8988T (cell line): ENCODE results near the gene ZNF599.
A peak's percentile ranks its signal among the peaks of the same experiment; 100 is the strongest.
"Not testable (repeated sequence)": the region's sequence is repeated elsewhere in the genome, so short reads cannot be mapped to it uniquely, and the experiment has no call there.

ENCODE experiments used
- DNase-seq: peaks from one replicate; pipeline ENCODE4 v3.0.0; 2011

Gene ZNF599

DNA sequence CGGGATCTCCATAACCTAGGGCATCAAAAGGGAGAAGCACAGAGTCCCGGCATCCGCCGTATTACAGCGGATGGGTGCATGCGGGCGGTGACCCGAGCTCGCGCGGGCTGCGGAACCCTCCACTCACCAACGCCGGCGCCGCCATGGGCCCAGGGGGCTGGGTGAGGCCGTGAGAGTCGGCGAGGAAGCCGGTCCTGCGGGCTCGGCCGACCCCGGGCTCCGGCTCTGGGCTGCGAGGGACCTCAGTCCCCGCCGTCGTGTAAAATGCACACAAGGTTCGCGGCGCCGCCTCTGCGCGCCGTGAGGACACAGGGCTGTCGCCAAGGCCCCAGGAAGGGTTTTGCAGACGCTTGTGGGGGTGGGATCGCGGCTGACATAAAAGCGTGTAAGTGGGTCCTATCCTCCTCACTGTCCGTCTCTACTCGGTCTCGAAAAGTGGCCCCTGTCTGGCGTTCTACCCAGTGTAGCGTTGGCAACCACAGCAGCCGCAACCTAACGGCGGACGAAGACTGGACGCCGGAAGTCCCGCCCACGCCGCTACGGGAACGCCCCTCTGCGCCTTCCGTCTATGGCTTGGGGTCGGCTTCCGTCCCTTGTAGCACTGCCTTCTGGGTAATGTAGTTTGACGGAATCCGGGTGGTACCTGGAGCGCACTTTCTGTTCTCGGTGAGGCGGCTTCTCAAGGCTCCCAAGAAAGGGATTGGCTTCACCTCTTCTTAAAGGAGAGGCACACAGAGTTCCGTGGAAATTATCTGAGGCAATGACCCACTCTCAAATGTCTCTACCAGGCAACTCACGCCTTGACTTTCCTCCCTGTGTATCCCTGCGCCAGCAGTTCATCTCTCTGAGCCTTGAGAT lies at the start of gene ZNF599:
Gene ZNF599, minus strand, starts transcription at position 519 of the 858 bp plus-strand sequence. Its CDS starts 374 bp downstream, at position 145.
- DNase-seq: peak; percentile 60

DNA sequence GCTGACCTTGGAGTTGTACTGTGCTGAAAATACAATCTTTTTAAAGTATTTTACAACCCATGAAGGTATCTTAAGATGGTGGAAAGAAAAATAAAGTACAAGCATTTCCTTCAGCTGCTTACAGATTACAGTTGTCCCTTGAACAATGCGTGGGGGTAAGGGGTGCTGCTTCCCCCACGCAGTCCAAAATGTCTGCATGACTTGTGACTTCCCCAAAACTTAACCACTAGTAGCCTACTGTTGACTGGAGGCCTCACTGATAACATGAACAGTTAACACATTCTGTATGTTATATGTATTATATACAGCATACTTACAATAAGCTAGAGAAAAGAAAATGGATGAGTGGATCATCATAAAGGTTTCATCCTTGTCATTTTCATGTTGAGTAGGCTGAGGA lies 45.3 kb upstream of the ZNF599 start:
- DNase-seq: no peak

DNA sequence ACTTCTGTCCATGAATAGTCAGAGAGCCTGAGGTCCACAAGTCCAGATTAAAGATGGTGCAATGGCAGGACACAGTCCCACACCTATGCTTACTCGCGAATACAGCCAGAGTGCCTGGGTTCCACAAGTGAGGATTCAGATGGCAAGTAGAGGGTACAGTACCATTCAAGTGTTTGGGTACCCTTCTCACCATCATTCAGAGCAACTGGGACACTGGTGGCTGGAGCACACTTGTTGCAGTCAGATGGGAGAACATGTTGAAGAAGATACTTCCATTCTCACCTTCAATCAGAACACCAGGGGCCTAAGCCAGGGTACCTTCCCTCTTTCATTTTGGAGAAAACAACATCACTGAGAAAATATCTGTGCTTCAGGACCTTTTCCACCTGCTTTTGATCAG lies 43.7 kb upstream of the ZNF599 start:
- DNase-seq: no peak

DNA sequence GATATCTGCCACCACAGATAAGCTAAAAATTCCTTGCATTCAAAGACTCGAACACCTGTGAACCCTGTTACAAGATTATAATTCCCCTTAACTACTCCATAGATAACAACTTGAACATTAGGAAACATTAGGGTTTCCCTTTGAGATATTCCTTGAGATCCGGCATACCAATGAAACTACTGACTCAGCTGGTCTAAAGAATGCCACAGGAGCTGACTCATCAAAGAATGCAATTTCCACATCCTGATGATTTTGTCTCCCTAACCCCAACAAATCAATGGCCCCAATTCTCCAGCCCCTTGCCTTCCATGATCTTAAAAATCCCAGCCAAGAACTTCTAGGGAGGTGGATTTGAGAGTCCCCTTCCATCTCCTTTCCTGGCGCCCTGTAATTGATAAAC lies 35.6 kb upstream of the ZNF599 start:
- DNase-seq: no peak

DNA sequence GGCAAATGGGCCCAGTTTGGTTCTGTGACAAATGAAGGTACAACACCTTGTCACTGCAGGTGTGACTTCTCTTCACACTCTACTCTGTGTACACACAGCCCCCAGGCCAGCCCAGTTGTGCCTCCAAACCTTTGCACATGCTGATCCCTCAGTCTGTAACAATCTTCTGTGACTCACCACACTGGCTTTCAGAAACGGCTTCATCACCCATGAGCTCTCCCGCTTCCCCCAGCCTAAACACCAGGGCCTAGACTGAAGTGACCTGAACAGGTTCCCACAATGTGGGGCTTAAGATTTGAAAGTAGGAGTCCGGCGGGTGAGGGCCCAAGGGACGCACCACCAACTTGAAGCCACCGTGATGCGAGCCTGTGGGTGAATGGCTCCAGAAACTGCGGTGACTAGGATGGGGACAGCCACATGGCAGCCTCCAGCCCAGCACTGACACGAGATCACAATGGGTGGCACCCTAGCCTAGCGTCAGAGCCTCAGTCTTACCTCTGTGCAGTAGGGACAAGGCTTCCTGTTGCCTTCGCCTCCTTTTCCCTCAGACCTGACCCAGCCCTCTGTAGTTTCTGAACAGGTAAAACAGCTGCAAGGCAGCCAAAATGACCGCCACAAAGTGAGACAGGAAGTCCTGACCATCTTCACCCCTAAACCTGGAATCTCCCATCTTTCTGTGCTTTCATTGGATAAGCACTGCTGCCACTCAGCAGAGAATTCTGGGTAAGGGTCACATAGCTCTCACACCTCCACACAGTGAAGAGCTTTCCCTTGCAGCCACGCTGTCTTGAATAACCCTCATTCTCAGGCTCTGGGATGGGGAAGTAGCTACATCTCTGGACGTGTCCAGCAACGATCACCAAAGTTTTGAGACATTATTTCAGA lies 34.2 kb upstream of the ZNF599 start:
- no peak for DNase-seq

DNA sequence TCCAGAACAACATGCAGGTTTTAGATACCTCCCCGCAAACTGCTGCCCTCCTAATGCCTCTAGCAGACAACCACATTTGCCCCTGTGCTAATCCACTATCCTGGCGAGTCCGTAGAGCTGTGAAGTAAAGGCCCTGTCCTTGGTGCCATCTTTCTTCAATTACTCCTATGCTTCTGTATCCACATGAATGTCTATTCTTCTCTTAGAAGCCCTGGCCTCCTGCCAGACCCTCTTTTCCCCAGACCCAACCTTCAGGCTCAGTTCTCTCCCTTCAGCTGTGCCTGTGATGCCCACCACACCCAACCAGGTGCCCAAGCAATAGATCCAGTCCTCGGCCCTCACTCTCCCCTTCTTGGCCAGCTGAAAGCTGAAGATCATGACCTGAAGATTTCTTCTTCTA lies 31.1 kb upstream of the ZNF599 start:
- no peak for DNase-seq

DNA sequence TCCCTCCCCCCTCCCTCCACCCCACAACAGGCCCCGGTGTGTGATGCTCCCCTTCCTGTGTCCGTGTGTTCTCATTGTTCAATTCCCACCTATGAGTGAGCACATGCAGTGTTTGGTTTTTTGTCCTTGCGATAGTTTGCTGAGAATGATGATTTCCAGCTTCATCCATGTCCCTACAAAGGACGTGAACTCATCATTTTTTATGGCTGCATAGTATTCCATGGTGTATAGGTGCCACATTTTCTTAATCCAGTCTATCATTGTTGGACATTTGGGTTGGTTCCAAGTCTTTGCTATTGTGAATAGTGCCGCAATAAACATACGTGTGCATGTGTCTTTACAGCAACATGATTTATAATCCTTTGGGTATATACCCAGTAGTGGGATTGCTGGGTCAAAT lies 23.9 kb upstream of the ZNF599 start:
- not testable (repeated sequence) for DNase-seq

DNA sequence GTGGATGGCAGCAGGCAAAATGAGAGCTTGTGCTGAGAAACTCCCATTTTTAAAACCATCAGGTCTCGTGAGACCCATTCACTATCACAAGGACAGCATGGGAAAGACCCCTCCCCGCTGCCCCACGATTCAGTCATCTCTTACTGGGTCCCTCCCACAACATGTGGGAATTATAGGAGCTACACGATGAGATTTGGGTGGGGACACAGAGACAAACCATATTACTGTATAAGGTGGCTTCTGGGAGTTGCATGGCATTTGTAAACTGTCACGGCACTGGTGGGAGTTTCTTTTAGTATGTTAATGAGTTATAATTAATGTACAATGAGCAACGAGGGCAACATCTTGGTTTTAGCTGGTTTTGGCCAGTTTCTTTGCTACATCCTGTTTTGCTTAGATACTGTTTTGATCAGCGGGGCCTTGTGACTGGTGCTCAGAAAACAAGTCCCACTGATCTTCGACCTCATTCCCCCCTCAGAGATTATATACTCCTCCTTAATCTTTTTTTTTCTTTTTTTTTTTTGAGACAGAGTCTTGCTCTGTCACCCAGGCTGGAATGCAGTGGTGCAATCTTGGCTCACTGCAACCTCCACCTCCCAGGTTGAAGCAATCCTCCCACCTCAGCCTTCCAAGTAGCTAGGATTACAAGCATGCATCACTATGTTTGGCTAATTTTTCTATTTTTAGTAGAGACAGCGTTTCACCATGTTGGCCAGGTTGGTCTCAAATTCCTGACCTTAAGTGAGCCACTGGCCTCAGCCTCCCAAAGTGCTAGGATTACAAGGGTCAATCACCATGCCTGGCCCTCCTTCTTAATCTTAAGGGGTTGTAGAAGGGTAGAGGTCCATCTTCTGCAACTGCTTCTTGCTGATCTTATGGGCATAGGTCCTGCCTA lies 21.3 kb upstream of the ZNF599 start:
- no peak for DNase-seq

DNA sequence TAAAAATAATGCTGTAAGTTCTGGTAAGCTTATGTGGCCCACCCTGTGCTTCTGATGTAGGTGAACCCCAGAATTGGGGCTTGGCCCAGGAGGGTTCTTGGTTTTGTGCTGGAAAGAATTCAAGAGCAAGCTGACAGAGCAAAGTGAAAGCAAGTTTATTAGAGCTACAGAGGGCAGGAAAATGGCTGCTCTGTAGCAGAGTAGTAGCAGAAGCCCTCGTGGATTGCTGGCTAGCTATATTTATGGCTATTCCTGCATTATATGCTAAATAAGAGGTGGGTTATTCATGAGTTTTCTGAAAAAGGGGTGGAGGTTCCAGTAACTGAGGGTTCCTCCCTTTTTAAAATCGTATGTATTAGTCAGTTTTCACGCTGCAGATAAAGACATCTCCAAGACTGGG lies 20.6 kb upstream of the ZNF599 start:
- DNase-seq: no peak

DNA sequence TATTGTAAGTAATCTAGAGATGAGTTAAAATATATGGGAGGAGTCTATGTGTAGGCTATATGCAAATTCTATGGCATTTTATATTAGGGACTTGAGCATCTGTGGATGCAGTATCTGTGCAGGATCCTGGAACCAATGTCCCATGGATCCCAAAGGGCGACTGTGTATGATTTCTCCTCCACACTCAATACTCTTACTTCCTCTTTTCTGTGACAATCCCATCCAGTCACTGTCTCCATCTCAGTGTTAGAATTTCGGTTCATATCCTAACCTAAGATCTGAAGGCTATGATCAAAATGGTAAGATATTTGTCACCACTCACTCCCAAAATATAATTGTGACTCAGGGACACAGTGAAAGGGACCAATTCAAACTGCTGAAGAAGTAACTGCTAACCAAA lies 15.1 kb upstream of the ZNF599 start:
- no peak for DNase-seq

DNA sequence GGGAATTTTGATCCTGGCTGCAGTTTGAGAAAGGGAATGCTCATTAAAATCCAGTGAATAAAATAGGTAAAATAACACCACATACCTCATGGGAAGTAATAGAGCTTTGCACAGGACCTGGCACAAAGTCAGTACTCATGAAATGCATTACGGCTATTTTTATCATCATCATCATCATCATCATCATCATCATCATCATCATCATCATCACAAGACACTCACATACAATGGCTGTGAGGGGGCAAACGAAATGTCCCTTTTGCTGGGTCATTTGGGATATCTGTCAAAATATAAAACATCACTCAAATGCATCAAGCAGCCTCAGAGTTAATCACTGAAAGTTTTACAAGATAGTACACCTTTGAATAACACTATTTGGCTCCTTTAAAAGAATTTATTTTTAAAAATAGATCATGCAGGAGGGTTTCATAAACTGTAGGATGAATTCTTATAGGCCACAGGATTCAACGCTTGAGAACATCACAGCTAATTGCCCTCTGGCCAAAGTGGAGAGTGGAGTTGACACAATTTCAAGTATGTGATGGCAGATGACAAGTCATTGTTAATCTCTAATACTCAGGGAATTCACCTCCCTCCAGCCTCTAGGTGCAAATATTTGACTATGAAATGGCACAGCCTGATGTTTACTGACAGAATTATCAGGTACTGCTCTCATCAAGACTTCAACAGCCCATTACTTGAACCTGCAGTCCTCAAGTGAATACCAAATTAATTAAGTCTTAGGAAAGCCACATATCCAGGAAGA lies 14.2 kb upstream of the ZNF599 start:
- no peak for DNase-seq

DNA sequence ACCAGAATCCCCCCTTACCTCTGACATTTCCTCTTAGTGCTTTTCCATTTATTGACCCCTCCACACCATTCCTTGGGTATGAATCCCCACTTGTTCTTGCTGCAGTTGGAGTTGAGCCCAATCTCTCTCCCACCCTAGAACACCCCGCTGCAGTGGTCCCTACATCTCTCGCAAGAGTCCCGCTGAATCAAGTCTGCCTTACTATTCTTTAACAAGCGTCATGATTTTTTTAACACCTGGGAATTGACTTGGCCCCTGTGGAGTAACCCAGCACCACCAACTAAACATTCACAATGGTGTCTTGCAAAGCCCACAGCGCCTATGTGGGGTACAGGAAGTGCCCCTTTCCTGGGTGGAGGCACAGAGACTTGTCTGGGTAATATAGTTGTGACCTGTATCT lies 13.2 kb upstream of the ZNF599 start:
- DNase-seq: no peak

DNA sequence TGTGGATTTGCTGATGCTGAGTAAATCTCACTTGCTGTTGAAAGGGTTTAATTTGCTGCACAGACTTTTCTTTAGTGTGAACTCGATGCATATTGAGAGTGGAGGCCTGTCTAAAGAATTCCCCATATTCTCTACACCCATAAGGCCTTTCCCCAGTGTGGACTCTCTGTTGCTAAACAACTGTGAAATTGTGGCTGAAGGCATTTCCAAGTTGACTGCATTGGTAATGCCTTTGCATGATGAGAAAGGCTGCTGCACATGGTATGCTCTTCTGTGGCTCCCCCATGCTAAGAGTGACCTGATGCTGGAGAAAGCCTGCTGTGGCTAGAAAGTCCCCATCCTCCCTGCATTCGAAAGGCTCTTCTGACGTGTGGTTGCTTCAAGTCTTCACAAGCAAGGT lies 6.6 kb upstream of the ZNF599 start:
- no peak for DNase-seq

DNA sequence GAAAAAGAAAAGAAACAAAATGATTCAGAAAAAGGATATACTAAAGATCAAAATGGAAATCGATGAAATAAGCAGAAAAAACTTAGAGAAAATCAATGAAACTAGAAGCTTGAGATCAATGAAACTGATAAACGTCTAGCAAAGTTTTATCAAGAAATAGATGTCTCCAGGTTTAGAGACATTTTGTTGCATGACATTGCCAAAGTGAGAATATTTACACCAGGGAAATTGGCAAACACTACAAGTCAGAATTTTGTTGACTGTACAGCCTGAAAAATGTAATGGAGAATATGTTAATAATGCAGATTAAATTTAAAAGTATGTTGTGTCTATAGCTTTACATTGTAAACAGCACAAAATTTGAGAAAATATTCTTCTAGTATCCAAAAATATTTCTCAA lies 5.3 kb upstream of the ZNF599 start:
- DNase-seq: no peak

DNA sequence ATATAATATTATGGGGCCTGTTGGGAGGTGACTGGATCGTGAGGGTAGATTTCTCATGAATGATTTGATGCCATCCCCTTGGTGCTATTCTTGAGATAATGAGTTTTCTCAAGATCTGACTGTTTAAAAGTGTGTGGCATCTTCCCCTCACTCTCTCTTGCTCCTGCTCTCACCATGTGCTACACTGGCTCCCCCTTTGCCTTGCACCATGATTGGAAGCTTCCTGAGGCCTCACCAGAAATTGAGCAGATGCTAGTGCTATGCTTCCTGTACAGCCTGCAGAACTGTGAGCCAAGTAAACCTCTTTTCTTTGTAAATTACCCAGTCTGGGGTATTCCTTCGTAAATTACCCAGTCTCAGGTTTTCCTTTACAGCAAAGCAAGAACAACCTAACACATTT lies 1.8 kb upstream of the ZNF599 start:
- DNase-seq: no peak

DNA sequence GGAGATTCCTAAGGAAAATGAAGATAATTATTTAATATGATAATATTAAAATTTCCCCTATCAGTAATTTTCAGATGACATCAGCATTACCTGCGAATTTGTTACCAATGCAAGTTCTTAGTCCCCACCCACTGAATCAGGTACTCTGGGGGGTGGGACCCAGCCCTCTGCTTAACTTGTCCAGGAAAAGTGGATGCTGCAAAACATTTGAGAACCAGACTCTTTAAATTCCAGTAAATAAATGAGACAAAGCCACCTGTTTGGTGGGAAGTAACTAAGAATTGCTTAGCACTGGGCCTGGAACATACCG lies 495 bp upstream of the ZNF599 start:
- no peak for DNase-seq

DNA sequence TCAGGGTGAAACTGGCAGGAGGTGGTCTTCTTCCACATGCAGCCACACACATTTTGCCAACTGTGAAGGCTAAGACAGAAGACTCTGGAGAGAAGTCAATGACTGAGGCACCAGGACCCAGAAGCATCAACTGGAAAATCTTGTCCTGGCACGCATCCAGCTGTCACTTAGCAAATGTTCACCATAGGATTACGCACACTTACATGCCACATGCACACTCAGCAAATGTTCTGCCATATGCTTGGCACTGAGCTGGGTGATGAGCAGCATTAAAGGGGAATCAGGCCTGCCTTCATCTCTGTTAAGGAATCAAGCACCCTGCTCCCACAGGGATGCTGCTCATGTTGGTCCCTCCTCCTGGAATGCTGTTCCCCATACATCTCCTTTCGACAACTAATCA lies 5.1 kb downstream of the ZNF599 start:
- DNase-seq: no peak

DNA sequence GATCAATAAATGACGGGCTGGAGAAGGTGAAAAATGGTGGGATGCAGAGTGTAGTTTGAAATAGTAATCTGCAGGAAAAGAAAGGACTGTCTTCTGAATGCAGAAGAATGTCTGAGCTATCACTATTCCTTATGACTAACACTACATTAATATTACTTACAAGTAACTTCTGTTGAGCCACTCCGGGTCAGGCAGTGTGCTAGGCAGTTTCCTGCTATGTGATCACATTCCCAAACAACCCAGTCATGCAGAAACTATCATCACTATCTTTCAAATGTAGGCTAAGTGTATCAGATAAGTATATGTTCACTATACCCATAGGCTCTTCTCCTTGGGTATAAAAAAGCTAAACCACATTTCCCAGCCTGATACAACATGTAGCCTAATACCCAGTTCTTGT lies 6.6 kb downstream of the ZNF599 start:
- no peak for DNase-seq

DNA sequence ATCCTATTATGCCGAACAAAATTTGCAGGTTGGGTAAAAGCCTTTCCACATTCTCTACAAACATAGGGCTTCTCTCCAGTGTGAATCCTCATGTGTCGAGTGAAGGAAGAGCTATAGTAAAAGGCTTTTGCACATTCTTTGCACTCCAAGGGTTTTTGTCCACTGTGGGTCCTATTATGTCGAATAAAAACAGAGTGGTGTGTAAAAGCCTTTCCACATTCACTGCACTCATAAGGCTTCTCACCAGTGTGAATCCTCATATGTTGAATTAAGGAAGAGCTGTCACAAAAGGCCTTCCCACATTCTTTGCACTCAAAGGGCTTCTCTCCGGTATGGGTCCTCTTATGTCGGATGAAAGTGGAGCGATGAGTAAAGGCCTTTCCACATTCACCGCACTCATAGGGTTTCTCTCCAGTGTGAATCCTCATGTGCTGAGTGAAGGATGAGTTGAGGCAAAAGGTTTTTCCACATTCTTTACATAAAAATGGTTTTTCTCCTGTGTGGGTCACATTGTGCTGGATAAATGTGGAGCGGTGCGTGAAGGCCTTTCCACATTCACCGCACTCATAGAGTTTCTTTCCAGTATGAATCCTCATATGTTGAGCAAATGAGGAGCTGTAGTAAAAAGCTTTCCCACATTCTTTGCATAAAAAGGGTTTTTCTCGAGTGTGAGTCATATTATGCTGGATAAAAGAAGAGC lies 13.6 kb downstream of the ZNF599 start:
- no peak for DNase-seq

DNA sequence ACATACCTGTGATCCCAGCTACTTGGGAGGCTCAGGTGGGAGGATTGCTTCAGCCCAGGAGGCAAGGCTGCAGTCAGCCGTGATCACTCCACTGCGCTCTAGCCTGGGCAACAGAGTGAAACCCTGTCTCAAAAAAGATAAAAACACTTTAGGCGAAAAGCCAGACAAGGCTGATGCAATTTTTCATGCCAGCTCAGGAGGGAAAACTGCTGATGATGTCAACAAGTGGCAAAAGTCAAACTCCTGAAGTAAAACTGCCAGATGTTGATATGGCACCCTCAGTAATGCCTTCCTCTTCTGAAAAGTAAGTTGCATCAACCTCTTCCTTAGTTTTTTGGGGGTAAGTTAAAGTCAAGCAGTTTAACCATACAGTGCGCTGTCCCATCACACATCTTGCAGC lies 15.6 kb downstream of the ZNF599 start:
- DNase-seq: no peak

DNA sequence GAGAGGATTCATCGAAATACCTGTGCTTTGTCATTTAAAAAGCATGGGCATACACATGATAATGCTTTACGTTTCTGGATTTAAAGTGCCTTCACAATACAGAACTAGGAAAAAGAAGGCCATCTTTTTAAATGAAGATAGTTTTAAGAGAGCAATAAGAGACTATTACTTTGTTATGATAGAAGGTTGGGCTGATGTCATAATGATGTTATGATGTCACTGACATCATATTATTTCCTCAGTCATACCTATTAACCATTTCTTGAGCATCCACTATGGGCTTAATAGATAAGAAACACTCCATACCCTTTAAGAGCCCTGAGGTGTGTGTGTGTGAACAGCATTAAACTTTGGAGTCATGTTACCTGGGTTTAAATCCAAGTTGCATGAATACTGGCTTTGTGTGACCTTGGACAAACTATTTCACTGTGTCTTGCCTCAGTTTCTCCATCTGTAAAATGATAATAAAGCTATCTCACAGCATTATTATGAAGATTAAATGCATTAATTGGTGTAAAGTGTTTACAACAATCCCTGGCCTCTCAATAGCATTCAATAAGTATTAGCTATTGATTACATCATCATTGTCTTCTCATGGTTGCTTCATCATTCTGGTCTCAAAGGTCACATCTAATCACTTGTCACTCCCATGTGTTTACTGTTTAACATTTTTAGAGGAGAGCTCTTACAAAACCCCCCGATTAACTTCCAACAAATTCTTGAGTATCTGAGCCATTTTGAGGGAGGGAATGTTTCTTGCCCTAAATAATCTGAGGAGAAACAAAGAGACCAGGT lies 27.9 kb downstream of the ZNF599 start:
- no peak for DNase-seq
